Measurements from ENCODE around the gene LYPD6.
"Not testable (repeated sequence)": the region's sequence is repeated elsewhere in the genome, so short reads cannot be mapped to it uniquely, and the experiment has no call there.

Gene LYPD6

GRCh38 chr2:149451417-149452165 lies 121.2 kb downstream of the LYPD6 start:
- DNase-seq (ENCODE audit: low read depth): no peak

DNA sequence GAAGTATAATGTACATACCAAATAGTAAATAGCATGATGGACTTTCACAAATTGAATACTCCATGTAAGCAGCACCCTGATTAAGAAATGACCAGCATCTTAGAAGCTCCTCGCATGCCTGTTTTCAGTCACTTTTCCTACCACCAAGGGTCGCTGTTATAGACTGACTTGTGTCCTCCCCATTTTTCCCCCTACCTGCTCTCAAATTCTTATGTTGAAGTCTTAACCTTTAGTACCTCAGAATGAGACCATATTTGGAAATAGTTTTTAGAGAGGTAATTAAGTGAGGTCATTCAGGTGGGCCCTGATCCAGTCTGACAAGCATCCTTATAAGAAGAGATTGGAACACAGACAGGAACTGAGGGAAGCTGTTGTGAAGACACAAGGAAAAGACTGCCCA lies 125.9 kb downstream of the LYPD6 start:
- DNase-seq (ENCODE audit: low read depth): no peak

DNA sequence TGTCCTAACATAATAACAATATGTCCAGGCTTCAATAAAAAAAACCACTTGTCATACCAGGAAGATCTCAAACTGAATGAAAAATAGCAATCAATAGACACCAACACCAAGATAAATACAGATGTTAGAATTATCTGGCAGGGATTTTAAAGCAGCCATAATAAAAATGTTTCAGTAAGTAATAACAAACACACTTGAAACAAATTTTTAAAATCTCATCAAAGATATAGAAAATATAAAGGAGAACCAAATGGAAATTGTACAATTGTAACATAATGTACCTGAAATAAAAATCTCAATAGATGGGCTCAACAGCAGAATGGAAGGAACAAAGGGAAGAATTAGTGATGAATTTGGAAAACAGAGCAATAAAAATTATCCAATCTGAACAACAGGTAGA lies 128.1 kb downstream of the LYPD6 start:
- DNase-seq (ENCODE audit: low read depth): no peak

DNA sequence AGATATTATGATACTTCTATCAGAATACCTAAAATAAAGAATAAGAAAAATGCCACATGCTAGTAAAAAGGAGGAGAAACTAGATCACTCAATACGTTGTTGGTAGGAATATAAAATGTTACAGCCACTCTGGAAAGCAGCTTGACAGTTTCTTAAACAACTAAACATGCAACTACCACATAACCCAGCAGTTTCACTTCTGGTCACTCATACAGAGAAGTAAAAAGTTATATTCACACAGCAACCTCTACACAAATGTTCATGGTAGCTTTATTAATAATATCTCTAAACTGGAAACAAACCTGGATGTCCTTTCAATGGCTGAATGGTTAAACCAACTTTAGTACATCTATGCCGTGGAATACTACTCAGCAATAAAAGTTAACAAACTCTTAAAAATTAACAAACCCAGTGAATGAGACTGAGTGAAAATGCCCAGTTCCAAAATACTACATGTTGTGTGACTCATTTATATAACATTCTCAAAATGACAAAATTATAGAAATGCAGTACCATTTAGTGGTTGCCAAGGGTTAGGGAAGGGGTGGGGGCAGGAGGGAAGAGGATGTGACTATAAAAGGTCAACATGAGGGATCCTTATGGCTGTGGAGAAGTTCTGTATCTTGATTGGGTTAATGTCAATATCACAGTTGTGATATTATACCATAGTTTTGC lies 133.1 kb downstream of the LYPD6 start:
- DNase-seq (ENCODE audit: low read depth): no peak

- no peak for DNase-seq (ENCODE audit: low read depth)
Observed at GRCh38 chr2:149464396-149464795, 134.0 kb downstream of the LYPD6 start.

GRCh38 chr2:149465873-149466272 lies 135.5 kb downstream of the LYPD6 start:
- no peak for DNase-seq (ENCODE audit: low read depth)

GRCh38 chr2:149466635-149467034 lies 136.2 kb downstream of the LYPD6 start:
- no peak for DNase-seq (ENCODE audit: low read depth)

DNA sequence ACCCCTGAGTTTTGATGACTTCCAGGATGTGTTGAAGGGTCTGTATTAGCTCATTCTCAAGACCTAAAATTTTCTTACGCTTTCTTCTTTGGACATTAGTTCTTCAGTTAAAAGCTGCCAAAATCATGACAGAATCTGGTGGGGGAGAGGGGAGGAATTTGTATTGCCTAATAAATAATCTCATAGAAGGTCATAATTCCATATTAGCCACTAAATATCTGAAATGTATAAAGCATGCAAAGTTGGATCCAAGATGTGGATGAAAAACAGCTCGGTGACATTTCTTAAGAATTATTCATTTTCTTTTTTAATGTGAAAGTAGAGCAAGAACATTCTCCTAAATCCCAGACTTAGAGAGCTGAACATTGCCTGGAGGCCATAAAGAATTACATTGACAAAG lies 137.0 kb downstream of the LYPD6 start:
- no peak for DNase-seq (ENCODE audit: low read depth)

DNA sequence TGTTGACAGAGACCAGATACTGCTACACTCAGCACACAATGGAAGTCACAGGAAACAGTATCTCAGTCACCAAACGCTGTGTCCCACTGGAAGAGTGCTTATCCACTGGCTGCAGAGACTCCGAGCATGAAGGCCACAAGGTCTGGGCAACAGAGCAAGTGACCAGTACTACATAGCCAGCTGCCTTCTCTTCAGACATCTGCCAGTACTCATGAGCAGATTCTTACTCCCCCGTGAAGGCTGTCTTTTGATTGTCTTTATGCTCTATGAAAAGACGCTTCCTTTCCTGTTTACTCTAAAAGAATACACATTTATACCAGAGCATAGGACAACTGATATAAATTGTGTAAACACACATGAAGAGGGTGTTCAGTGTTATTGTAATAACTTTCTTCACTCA lies 138.2 kb downstream of the LYPD6 start:
- no peak for DNase-seq (ENCODE audit: low read depth)

DNA sequence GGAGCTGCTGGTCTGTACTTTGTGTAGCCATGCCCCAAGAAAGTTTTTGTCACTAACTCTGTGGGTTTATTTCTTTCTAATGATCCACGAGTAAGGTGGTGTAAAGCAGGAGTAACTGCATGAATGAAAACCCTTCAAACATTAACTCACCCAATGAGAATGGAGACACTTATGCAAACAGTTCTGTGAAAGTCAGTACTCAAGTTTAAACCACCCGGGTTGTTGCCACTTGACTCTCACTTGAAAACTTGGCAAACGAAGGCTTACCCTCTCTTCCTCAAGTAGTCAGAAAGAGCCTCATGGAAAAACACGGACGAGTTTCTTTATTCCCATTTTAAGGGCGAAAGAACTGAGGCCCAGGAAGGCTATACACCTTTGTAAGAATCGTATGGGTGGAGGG lies 139.7 kb downstream of the LYPD6 start:
- DNase-seq (ENCODE audit: low read depth): no peak

GRCh38 chr2:149472413-149472812 lies 142.0 kb downstream of the LYPD6 start:
- no peak for DNase-seq (ENCODE audit: low read depth)

- DNase-seq (ENCODE audit: low read depth): no peak
Observed at GRCh38 chr2:149473068-149473467, 142.7 kb downstream of the LYPD6 start.

DNA sequence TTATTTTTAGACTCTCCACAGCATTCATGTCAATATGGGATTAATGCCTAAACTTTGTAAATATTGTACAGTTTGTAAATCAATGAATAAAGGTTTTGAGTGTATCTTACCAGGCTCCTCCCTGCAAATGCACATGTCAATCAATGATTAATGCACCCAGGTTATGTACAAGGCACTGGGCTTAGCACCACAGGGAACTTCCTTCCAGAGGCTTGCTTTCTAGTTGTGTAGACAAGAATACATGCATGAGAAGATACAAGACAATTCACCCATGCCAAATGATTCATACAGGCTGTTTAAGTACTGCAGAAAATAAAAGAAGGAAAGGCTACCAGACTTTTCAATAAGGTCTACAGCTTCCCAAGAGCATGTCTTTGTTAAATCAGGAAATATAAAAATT lies 143.1 kb downstream of the LYPD6 start:
- DNase-seq (ENCODE audit: low read depth): peak; percentile 46

DNA sequence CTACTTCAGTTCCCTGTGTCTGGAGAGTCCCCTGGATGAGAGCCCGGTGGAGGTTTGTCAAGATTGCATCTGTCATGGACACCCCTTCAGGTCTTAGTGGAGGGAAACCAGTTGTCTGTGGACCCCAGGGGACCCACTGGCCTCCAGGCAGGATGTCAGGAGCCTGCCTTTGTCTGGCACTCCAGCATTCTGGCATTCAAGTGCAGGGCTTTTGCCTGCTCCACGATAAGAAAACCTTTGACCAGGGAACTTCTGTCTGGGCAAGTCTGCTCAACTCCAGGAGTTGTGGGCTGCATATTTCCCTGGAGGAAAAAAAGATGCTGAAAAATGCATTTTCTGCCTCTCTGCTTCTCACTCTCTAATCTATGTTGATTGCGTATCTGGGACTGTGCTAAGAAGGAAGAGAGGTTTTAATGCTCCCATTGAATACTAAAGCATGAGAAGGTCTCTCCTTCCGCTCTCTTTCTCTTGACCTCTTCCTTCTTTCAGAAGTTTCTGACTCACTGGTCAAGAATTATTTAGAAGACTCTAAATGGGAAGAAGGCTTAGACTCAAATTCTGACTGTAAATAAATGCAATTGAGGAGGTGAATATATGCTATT lies 152.7 kb downstream of the LYPD6 start:
- peak; percentile 43 for DNase-seq (ENCODE audit: low read depth)

GRCh38 chr2:149486664-149487063 lies 156.3 kb downstream of the LYPD6 start:
- no peak for DNase-seq (ENCODE audit: low read depth)

DNA sequence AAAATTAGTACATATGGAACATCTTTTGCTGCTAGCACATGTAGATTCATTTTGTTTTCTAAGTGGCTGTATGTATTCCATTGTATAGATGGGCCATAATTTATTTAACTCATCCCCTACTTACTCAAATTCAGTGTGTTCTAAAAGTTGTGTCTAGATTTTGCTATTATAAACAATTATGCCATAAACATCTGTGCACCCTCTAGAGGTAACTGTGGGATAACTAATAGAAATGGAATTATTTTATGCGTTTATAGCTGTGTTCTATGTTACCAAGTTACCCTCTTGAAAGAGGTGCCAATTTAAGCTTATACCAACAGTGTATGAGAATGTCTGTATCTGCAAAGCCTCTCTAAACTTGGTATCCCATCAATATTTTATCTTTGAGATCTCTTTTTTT lies 156.8 kb downstream of the LYPD6 start:
- no peak for DNase-seq (ENCODE audit: low read depth)

- DNase-seq (ENCODE audit: low read depth): no peak
Observed at GRCh38 chr2:149488706-149489440, 158.5 kb downstream of the LYPD6 start.

DNA sequence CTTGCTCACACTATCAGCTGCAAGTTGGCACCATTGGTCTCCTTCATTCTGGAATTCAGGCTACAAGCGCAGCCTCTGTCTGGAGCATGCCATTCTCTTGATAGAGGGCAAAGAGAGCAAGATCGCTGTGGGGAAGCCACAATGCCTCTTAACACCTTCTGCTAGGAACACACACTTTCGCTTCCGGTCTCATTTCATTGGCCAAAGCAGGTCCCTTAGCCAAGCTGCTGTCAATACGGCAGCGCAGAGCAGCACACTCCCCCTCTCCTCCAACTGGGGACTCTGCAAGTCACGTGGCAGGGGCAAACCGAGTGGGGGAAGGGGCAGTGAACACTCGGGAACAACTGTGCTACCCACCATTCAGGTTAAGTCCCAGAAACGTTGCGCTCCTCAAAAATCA lies 159.1 kb downstream of the LYPD6 start:
- no peak for DNase-seq (ENCODE audit: low read depth)

GRCh38 chr2:149490296-149490695 lies 159.9 kb downstream of the LYPD6 start:
- no peak for DNase-seq (ENCODE audit: low read depth)

DNA sequence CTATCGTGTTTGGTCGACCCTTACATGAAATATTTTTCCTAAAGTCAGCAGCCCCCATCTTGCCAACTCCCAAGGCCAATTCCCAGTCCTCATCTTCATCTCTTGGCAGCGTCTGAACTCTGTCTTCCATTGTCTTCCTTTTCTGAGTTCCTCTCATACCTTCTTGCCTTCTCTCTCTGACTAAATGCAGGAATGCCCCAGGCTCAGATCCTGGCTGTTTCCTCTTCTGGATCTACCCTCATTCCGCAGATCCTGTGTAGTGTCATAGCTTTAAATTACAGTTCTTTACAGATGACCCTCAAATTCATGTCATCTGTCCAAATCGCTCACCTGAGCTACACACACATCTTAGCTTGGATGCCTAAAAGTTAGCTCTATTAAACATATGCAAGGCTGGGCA lies 162.5 kb downstream of the LYPD6 start:
- no peak for DNase-seq (ENCODE audit: low read depth)

DNA sequence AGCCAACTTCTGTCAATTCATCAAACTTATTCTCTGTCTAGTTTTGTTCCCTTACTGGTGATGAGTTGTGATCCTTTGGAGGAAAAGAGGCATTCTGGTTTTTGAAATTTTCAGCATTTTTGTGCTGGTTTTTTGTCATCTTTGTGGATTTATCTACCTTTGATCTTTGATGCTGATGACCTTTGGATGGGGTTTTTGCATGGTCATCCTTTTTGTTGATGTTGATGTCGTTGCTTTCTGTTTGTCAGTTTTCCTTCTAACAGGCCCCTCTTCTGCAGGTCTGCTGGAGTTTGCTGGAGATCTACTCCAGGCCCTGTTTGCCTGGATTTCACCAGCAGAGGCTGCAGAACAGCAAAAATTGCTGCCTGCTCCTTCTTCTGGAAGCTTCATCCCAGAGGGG lies 168.8 kb downstream of the LYPD6 start:
- DNase-seq (ENCODE audit: low read depth): not testable (repeated sequence)

DNA sequence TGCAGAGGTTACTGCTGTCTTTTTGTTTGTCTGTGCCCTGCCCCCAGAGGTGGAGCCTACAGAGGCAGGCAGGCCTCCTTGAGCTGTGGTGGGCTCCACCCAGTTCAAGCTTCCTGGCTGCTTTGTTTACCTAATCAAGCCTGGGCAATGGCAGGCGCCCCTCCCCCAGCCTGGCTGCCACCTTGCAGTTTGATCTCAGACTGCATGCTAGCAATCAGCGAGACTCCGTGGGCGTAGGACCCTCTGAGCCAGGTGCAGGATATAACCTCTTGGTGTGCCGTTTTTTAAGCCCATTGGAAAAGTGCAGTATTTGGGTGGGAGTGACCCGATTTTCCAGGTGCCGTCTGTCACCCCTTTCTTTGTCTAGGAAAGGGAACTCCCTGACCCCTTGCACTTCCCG lies 176.4 kb downstream of the LYPD6 start:
- DNase-seq (ENCODE audit: low read depth): not testable (repeated sequence)

- DNase-seq (ENCODE audit: low read depth): no peak
Observed at GRCh38 chr2:149507974-149508373, 177.6 kb downstream of the LYPD6 start.

Data from non-pigmented ciliary epithelial cell (primary cell).